NCI-H187 (cell line): ENCODE data around the gene MCRS1.

Experiments
- DNase-seq, 2 experiments: peaks; one replicate each; lab custom pipeline; 2025; lab: John Stamatoyannopoulos, UW

The MCRS1 gene

DNA sequence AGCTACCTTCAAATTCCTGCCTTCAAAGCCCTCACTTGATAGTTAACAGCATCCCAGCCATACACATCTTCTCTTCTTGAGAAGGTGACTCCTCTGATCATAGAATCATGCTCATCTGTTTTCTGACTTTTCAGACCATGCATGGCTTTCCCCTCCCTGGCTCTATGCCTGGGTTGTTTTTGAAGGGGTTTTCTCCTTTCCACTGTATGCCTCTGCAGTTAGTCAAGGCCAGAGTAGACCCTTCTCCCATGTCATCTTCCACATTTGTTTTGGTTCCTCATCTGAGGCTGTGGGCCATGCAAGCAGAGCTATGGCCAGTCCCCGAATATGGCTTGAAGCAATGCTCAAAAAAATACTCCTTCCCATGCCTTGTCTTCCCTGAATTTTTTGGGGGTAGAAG lies 14.3 kb upstream of the MCRS1 start:
- no peak for DNase-seq

DNA sequence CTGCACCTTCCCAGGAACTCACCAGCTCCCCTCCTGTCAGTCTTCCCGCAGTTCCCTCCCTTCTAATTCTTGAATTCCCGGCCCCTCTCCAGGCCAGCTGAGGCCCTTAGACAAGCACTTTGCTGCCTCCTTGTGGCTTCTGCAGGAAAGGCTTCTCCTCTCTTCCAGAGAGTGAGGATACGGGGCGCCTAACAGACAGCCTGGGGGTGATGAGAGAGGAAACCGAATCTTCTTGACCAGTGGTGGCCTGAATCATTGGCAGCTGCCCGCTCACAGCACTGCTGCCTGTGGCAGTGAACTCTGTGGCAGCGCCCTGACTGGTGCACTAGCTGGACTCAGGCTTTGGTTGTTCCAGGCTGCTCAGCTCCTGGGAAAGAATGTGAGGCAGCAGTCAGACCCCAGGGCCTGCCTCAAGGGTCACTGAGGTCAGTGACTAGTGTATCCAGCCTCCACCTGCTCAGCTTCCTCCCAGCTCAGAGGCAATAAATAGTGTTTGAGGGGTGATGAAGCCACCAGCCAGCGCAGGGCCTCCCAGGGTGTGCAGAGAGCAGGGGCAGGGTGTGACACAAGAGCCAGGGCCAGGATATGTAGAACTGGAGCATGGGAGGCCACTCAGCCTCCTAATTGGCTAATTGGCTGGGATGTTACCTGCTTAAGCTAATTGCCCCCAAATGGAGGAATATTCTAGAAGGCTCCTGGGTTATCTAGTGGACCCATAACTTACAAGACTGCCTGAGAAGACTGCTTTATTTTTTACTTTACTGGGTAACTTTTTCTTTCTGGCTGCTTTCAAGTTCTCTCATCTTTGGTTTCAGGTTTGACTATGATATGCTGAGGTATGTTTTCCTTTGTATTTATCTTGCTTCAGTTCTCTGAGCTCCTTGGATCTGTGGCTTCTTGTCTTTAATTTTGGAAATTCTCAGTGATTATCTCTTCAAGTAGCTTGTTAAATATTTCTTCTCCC lies 12.9 kb upstream of the MCRS1 start:
- peak; percentile 35 to 84 for DNase-seq

DNA sequence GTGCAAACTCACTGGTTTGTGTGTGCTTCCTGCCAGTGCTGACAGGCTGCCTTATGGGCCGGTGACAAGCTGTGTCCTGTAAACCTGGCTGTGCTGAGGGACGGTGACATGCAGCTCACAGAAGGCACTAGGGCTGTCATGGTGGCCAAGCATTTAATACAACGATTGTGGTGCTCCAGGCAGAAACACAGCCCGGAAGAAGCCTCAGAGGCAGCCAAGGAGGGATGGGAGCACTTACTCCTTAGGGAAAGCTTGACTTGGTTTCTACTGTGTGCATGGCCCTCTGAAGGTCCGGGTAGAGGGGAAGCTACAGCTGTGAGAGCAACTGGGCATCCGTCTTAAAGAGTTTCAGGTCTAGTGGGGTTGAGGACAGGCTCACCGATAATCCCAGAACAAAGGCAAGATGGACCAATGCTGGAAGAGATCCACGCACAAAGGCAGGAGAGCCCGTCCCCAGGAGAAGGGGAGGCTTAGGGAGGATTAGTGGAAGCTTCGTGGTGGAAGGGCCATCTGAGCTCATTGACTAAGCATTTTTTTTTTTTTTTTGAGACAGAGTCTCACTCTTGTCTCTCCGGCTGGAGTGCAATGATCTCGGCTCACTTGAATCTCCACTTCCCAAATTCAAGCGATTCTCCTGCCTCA lies 10.7 kb upstream of the MCRS1 start:
- DNase-seq: no peak

DNA sequence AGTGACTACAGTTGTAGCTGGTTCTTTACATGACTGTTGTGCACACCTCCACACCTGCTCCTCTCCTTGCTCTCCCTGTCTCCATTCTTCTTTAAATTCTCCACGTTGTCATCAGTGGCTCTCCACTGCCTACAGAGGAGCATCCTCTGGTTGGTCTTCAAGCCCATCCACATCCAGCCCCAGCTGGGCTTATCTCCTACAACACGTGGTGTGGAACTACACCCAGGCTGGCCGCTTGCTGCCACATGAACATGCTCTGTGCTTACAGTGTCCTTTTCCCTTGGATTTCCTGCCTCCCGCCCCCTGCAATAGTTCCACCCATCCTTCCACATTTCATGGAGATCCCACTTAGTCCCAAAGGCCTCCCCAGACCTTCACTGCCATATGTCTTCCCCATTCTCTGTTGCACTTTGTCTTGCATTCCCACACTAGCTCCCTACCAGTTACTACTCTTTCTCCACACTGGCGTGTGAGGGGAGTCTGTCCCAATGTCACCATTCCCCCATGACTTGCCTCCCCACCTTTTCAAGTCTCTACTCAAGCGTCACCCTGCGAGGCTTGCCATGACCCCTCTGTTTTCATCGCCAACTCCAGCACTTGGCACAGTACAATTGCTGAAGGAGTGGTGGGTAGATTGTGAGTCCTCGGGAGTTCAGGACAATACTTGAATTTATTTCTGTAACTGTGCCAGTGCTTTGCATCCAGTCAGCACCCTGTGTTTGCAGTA lies 9.8 kb upstream of the MCRS1 start:
- DNase-seq: no peak

DNA sequence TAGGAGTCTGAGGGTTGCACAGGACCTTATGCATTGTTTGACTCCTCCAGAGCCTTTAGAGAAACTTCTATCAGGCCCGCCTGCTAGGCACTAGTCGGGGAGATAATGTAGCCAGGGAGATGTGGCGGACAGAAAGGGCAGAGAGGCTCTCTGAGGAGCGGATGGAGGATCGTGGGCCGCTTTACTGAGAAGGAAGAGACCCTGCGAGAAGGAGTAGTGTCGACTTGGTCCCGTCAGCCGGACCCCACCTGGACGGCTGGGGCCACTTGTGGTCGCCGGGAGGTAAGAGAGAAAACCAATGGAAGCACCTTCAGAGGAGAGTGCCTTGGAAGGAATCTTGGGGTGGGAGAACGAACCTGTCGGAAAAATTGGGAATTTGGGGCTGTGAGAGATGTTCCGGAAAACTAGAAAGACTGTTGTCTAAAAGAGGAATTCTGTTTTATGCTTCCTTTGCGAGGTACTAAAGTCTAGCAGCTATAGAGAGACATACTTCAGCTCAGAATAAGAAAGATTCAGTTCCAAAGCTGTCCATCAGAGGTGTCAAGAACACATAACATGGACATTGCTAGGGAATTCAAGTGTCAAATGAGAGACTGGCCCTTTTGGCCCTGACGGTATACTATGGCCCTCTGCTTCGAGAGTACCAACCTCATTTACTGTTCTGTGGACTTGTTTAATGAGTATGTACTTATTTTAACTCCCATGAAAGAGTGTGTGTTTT lies 660 bp upstream of the MCRS1 start:
- no peak for DNase-seq

DNA sequence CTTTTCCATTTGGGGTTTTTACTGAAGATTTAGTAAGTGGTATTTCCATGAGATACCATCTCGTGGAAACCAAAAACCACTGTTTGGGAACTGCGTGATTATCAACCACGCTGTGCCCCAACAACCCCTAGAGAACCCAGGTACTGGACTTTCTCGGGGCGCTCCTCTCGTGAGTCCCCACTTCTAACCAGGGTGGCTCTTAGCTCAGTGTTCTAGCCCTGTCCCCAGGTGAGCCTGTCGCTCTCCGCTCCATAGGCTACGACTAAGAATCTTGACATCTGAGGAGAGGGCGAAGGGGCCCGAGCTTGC lies 686 bp downstream of the MCRS1 start:
- no peak for DNase-seq

DNA sequence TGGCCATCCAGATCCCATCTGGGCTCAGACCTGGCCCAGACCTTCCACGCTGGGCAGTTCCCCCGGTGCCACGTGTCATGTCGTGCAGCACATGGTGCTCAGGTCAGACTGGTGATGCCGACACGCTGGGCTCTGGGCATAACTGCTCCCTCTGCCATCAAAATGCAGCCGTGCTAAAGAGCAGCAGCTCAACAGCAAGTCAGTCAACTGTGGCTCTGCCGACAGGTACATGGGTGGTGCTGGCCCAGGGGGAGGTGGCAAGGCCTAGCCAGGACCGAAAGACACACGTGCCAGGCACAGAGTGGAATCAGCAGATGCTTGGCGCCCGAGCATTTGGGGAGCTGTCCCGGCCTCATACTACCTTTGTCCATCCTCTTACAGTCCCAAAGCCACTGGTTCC lies 1.6 kb downstream of the MCRS1 start:
- no peak for DNase-seq

DNA sequence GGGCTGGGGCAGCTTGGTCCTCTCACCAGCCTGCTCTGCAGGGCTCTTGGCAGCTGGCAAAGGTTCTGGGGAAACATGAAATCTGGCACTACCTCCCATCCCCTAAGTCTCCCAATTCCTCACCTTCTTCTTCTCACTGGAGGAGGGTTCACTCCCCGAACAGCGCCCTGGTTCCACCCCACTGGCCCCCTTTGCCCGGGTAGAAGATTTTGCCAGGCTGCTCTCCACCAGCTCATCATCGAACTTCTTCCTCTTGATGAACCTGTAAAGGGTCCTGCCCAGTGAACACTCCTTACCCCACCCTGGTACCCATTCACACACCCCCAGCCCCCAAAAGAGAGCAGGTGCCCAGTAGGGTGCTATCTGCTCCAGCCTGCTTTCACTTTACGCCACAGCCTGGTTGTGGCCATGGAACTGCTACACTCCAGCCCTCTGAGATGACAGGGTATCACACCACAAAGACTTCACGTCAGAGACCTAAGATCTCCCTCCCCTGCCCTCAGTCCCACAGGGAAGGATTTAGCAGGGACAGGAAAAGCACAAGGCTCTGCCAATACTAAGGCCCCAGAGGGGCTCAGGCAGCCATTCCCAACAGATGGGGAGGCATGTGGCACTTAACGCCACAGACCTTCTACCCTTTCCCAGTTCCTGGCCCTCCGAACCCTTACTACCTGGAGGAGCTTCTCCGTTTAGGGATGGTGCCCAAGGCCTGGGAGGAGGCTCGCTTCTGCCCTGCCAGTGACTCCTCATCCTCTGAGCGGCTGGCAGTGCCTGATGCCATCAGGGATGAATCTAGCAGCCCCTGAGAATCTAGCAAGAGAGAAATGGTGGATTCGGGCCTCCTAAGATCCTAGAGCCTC lies 2.3 kb downstream of the MCRS1 start:
- DNase-seq: no peak

DNA sequence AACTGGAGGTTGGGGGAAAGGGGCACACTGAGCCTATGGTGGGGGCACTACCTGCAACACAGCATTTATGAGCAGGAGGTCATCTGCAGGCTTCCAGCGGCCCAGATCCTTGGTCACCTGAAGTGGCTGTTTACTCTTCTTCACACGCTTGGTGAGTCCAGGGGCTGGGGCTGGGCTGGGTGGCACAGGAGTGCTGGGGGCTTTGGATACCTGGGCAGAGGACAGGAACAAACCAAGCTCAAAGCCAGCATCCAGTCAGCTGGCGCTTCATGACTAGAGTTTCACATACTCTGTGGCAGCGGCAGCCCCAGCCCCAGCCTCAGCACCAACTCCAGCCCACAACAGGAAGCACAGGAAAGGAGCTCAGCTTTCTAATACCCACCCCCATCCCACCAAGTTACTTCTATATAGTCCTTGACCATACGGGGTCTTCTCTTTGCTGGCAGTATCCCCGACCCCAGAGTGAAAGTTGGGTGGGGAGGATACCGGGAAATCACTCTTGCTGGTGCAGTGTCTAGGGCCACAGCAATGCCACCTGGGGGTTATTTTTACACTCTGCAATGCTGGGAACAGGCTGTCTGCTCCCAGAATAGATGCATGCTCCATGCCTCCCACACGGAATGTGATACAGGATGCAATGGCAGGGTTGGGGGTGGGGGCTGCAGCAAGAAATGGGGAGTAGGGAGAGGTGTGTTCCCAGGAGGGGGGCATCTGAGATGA lies 3.1 kb downstream of the MCRS1 start:
- no peak for DNase-seq

DNA sequence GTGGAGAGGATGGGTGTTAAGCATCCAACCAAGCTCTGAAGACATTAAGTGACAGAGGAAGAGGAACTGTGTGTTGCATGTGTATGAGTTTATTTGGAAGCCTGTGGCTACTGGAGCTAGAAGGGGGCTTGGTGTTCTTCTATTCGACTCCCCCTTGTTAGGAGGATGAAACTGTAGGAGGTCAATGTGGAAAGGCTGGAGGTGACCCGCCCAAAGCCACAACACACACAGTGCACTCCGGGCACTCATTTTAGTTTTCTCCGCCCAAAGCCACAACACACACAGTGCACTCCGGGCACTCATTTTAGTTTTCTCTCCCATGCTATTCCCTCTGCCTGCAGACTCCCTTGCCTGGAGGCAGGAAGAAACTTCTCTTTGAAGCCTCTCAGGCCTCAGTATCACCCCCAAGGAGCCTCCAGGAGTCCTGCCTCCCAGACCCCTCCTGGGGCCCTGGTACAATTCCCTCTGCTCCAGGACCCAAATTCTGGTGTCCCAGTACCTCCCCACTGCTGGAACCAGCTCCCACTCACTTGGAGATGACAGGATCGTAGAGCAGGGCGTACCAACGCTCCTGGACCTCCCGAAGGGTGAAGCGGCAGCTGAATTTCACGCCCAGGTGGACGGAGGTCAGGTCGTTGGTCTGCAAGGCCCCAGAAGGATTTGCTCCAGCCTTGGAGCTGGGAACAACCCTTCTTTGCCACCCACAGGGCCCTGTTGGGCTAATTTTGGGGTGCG lies 3.8 kb downstream of the MCRS1 start:
- no peak for DNase-seq

DNA sequence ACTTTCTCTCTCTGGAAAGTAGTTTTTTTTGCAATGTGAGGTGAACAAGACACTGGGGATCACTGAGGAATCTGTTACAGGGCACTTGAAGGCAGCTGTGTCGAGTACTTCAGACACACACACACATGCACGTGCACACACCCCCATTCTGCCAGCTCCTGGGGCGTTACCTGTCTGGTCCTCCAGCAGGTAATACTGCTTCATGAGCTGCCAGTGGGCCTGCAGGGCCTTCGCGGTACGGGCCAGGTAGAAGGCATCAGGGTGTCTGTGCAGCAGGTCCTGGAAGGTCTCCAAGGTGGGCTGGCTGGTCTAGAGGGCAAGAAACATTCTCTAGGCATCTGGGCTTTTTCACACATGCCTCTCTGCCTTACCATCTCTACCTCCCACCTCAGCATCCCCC lies 5.1 kb downstream of the MCRS1 start:
- DNase-seq: no peak

DNA sequence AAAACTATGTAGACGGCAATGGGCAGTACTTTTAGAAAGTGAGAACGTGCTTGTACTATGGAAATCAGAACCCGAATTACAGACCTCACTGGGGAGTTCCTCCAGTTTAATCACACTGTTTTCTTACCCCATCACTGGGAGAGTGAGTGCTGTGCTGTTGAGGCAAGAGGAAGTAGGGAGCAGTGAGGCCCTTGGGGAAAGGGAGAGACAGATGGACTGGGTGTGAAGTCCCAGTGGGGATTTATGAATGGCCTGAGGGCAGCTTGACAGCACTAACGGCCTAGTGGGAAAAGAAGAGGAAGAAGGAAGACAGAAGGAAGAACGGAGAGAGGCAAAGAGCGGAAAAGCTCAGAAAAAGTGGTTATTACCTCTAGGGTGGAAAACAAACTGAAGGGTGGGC lies 5.7 kb downstream of the MCRS1 start:
- no peak for DNase-seq

DNA sequence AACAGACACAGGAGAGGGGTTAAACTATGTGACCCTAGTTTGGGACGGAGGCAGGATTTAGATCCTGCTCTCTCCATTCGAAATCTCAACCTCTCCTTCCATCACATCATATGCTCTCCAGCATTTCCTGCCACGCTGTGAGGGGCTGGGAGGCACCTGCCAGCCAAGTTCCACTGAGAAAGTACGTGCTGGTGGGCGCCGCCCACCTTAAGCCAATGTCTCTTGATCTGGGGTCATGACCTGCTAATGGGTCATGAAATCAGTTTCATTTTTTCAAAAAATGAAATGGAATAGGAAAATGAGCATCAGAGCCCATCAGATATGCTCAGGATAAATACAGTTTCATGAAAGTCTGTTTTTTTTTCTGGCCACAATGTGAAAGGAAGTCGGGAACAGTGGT lies 7.2 kb downstream of the MCRS1 start:
- no peak for DNase-seq

DNA sequence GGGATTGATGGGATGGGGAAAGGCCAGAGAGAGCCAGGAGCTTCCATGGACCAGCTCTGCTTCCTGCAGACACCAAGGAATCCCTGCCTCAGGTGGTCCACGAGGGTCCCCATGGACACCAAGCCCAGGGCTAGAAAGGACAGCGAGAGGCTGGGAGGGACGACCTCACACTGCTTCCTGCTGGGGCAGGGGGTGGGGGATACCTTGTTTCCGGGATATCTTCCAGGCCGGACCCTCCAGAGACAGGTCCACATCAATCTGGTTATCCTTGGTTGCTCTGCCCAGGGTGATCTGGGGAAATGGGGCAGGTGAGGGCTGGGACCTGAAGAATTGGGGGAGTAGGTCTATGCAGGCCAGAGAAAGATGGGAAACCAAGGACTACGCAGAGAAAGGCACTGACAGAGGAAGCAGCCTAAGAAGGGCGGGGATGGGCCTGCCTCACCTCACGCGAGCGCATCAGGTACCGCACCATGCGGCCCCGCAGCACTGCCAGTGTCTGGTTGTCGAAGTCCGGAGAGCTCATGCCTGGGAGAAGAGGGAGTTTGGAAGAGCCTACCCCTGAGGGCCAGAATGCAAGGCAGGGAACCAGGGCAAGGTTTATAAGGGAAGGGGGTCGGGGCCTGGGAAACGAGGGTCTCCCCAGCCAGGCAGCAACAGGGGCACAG lies 8.8 kb downstream of the MCRS1 start:
- no peak for DNase-seq

DNA sequence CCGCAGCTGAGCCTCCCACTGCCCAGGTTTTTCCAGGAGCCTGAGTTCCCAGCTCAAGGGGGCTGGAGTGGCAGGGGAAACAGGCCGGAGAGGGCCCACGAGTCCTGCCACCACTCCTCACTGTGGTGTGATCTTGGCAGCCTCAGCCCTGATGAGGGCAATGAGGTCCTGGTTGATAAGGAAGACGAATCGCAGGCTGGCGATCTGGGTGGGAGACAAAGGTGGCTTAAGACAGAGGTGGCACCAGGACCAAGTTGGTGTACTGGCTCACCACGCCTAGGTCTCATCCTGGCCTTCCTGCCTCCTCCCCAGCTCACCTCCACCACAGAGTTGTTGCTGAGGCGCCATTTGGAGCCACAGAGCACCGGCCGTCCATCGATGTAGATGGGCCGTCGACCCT lies 9.4 kb downstream of the MCRS1 start:
- no peak for DNase-seq

DNA sequence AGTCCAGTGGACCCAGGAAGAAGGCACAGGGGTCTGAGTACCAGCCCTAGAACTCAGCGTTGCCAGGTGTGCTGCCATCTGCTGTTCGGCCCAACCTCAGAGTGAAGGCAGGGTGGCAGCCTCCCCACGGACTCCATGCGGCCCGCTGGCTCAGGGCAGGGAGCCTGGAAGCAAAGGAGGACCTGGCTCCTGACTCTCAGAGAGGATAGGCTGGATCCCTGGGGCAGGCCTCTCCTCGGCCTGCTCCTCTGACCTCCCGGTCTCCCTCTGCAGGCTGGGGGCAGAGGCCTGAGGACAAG lies 10.1 kb downstream of the MCRS1 start:
- no peak for DNase-seq

DNA sequence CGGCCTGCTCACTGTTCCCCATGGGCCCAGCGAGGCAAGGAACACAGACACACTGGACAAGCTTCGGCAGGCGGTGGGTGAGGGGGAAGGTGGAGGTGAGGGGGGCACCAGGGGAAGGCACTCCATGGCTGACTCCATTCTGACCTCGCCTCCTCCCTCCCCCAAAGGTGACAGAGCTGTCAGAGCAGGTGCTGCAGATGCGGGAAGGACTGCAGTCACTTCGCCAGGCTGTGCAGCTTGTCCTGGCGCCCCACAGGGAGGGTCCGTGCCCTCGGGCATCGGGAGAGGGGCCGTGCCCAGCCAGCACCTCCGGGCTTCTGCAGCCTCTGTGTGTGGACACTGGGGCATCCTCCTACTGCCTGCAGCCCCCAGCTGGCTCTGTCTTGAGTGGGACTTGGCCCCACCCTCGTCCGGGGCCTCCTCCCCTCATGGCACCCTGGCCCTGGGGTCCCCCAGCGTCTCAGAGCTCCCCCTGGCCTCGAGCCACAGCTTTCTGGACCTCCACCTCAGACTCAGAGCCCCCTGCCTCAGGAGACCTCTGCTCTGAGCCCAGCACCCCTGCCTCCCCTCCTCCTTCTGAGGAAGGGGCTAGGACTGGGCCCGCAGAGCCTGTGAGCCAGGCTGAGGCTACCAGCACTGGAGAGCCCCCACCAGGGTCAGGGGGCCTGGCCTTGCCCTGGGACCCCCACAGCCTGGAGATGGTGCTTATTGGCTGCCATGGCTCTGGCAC lies 10.6 kb downstream of the MCRS1 start:
- DNase-seq: no peak

DNA sequence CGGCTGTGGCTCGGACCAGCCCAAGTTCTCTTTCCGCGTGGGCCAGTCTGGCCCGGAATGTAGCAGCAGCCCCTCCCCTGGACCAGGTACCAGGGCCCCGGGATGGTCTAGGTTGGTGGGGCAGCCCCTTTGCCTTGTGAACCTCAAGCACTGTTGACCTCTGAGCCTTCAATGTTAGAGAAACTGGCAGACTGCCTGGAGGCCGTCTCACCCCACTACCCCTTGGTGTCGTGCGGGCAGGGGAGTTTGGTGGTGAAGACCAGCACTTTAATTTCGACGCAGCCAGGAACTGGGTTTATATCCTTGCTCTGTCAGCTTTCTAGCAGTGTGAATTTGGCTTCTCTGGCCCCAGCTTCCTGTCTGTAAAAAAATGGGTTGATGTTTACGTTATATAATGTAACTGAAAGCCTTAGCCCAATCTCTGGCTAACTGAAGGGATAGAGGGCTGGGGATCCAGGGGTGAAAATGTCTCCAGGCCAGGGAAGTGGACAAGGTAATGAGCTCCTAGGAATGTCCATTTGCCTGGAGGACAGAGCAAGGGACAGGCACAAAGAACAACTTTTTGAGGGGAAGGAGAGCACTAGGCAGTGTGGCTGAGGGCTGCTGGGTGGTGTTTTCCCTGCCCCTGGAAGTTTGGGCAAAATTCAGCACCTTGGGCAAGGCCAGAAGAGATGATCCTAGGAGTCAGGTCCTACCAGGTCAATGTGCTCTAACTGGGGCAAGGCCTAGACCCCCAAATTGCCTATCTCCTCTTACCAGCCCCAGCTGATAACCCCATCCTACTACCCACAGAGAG lies 11.4 kb downstream of the MCRS1 start:
- no peak for DNase-seq
